Measurements from ENCODE around the gene KCNV2.

DNA sequence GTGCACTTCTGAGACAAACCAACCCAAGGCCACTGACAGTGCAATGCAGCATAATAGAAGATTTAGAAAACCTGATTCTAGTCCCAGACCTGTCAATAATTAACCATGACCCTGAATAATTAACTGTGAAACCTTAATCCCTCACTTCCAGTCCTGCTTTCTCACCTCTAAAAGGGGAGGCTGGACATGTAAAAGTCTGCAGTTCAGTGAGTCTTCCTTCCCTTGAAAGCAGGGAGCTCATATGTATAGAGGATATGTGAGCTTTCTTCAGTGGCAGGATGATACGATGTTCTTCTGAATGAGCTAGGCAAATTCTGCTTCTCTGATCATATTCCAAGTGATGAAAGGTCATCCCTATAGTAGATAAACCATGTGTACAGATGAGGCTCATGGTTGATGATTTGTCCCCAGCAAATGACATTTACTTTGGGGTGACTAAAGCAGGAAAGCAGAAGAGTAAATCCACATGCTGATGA lies 2.9 kb downstream of the KCNV2 start:
- TF ChIP-seq, protein P1, sequence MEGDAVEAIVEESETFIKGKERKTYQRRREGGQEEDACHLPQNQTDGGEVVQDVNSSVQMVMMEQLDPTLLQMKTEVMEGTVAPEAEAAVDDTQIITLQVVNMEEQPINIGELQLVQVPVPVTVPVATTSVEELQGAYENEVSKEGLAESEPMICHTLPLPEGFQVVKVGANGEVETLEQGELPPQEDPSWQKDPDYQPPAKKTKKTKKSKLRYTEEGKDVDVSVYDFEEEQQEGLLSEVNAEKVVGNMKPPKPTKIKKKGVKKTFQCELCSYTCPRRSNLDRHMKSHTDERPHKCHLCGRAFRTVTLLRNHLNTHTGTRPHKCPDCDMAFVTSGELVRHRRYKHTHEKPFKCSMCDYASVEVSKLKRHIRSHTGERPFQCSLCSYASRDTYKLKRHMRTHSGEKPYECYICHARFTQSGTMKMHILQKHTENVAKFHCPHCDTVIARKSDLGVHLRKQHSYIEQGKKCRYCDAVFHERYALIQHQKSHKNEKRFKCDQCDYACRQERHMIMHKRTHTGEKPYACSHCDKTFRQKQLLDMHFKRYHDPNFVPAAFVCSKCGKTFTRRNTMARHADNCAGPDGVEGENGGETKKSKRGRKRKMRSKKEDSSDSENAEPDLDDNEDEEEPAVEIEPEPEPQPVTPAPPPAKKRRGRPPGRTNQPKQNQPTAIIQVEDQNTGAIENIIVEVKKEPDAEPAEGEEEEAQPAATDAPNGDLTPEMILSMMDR (IDR thresholded peaks at IDR 0.05; ENCODE audit: insufficient read depth, low read length, poor library complexity, severe bottlenecking) = no peak
- TF ChIP-seq EZH2phosphoT487 (conservative IDR thresholded peaks at IDR 0.05; ENCODE audit: low read length) = no peak

Measured in SU-DHL-6 (cell line).